H1 (cell line): ENCODE data around the gene SRGAP3. TPM values are rescaled to one million over a fixed set of nuclear protein-coding genes. Genes with fewer than 3 reads are reported as not detected.

ENCODE experiments used
- CTCF ChIA-PET: fragments of 300-600 bp; sonication (Branson Sonifier 250); formaldehyde crosslinking; loops from one replicate; lab custom pipeline; 2021; ENCODE audit not compliant: partially characterized antibody; lab: Charles Lee
- POLR2A ChIA-PET: fragments of 300-600 bp; sonication (Branson Sonifier 250); formaldehyde crosslinking; loops from one replicate; lab custom pipeline; 2021; ENCODE audit warnings: inconsistent platforms; ENCODE audit not compliant: partially characterized antibody; lab: Charles Lee
- DNase-seq, 2 experiments: peaks; one replicate each; pipeline versions ENCODE4 v3.0.0 to v3.0.0-alpha.2; 2010 to 2022; ENCODE audit warnings: low spot score in 2 of 2, low read depth in 1 of 2, mixed read lengths in 1 of 2
- FAIRE-seq: peaks from 2 replicates; lab custom pipeline; 2011; peaks lifted over from hg19 to GRCh38; lab: Jason Lieb, UNC
- H2AFZ ChIP-seq: 2 replicates; pipeline ENCODE4 v1.8.1; 2012; ENCODE audit warnings: low read length, inconsistent platforms
- H2AK5ac ChIP-seq: 2 replicates; pipeline ENCODE4 v1.6.1; 2013; ENCODE audit warnings: low read depth, low read length
- H2BK120ac ChIP-seq: replicated peaks from 2 replicates; pipeline ENCODE3; 2013; ENCODE audit warnings: low read depth, low read length, inconsistent platforms
- H2BK12ac ChIP-seq: 2 replicates; pipeline ENCODE4 v1.6.1; 2013; ENCODE audit warnings: low read depth, low read length
- H2BK15ac ChIP-seq: 2 replicates; pipeline ENCODE4 v1.6.1; 2013; ENCODE audit warnings: low read length
- H2BK20ac ChIP-seq: 2 replicates; pipeline ENCODE4 v1.6.1; 2013; ENCODE audit warnings: low read length
- H2BK5ac ChIP-seq: 2 replicates; pipeline ENCODE4 v1.6.1; 2013; ENCODE audit warnings: low read depth, low read length
- H3K14ac ChIP-seq: 2 replicates; pipeline ENCODE4 v1.6.1; 2013; ENCODE audit warnings: inconsistent platforms; ENCODE audit not compliant: insufficient read length
- H3K18ac ChIP-seq: 2 replicates; pipeline ENCODE4 v1.6.1; 2013; ENCODE audit warnings: low read length; ENCODE audit errors: extremely low read depth
- H3K23ac ChIP-seq: 2 replicates; pipeline ENCODE4 v1.6.1; 2013; ENCODE audit warnings: inconsistent platforms; ENCODE audit not compliant: insufficient read length
- H3K23me2 ChIP-seq: 2 replicates; pipeline ENCODE4 v1.6.1; 2013; ENCODE audit warnings: low read depth, low read length
- H3K27ac ChIP-seq: 2 replicates; pipeline ENCODE4 v1.6.1; 2011; ENCODE audit warnings: low read depth, low read length, inconsistent platforms
- H3K27me3 ChIP-seq, 4 experiments: replicated peaks in 1 of 4; 1 replicate in 1 of 4; 2 replicates in 3 of 4; pipeline versions ENCODE4 v1.6.1 to v1.8.1; 2011 to 2013; ENCODE audit warnings: low read length in 3 of 4, mild to moderate bottlenecking in 3 of 4, inconsistent platforms in 2 of 4, mixed read lengths in 2 of 4, moderate library complexity in 1 of 4; ENCODE audit not compliant: control insufficient read depth in 3 of 4, insufficient read depth in 3 of 4; ENCODE audit errors: extremely low read depth in 1 of 4
- H3K36me3 ChIP-seq, 4 experiments: 2 replicates each; pipeline versions ENCODE4 v1.6.1 to v1.8.1; 2011 to 2013; ENCODE audit warnings: mild to moderate bottlenecking in 4 of 4, low read length in 3 of 4, moderate library complexity in 2 of 4, control low read depth in 1 of 4, inconsistent platforms in 1 of 4; ENCODE audit not compliant: insufficient read depth in 4 of 4, control insufficient read depth in 2 of 4
- H3K4ac ChIP-seq: replicated peaks from 2 replicates; pipeline ENCODE3; 2013; ENCODE audit warnings: low read length, low read depth, mixed read lengths, inconsistent platforms; ENCODE audit not compliant: insufficient read length
- H3K4me1 ChIP-seq, 4 experiments: replicated peaks in 1 of 4; 1 replicate in 1 of 4; 2 replicates in 3 of 4; pipeline versions ENCODE4 v1.6.1 to v1.8.1; 2011 to 2013; ENCODE audit warnings: low read length in 3 of 4, inconsistent platforms in 2 of 4, mixed read lengths in 1 of 4; ENCODE audit not compliant: insufficient read depth in 4 of 4, control insufficient read depth in 3 of 4
- H3K4me2 ChIP-seq, 2 experiments: 2 replicates each; pipeline versions ENCODE4 v1.6.1 to v1.8.1; 2011 to 2013; ENCODE audit warnings: low read depth in 2 of 2, low read length in 2 of 2, control low read depth in 1 of 2, inconsistent platforms in 1 of 2, mild to moderate bottlenecking in 1 of 2; ENCODE audit not compliant: insufficient read depth in 1 of 2
- H3K4me3 ChIP-seq, 4 experiments: fragments of 200-600, 300-600 bp in 1 of 4; sonication (generic), shearing (Covaris generic), sonication (Bioruptor Twin) in 1 of 4; 2 replicates each; pipeline versions ENCODE4 v1.5.1 to v1.8.1; 2011 to 2016; ENCODE audit warnings: low read length in 4 of 4, low read depth in 3 of 4, control low read depth in 2 of 4, inconsistent platforms in 2 of 4, mild to moderate bottlenecking in 2 of 4, mixed read lengths in 1 of 4, moderate library complexity in 1 of 4; ENCODE audit not compliant: insufficient read depth in 2 of 4; ENCODE audit errors: extremely low read depth in 1 of 4
- H3K56ac ChIP-seq: replicated peaks from 2 replicates; pipeline ENCODE3; 2013; ENCODE audit warnings: low read depth, mild to moderate bottlenecking, mixed read lengths, low read length, inconsistent platforms; ENCODE audit not compliant: insufficient read length
- H3K79me1 ChIP-seq: 2 replicates; pipeline ENCODE4 v1.6.1; 2013; ENCODE audit warnings: low read depth, low read length, control low read depth
- H3K79me2 ChIP-seq, 2 experiments: 2 replicates each; pipeline versions ENCODE4 v1.6.1 to v1.8.1; 2012 to 2013; ENCODE audit warnings: low read length in 2 of 2, mild to moderate bottlenecking in 2 of 2, inconsistent platforms in 1 of 2; ENCODE audit not compliant: insufficient read depth in 2 of 2, control insufficient read depth in 1 of 2
- H3K9ac ChIP-seq, 4 experiments: replicated peaks in 1 of 4; 1 replicate in 1 of 4; 2 replicates in 3 of 4; pipeline versions ENCODE4 v1.6.1 to v1.8.1; 2011 to 2013; ENCODE audit warnings: low read depth in 3 of 4, low read length in 3 of 4, control low read depth in 2 of 4, mild to moderate bottlenecking in 2 of 4, moderate library complexity in 2 of 4, inconsistent platforms in 1 of 4; ENCODE audit errors: extremely low read depth in 1 of 4
- H3K9me3 ChIP-seq, 2 experiments: 2 replicates each; pipeline versions ENCODE4 v1.6.1 to v1.8.1; 2012 to 2013; ENCODE audit warnings: mild to moderate bottlenecking in 2 of 2, moderate library complexity in 2 of 2, control low read depth in 1 of 2, inconsistent platforms in 1 of 2, low read depth in 1 of 2, low read length in 1 of 2, mixed read lengths in 1 of 2; ENCODE audit not compliant: insufficient read depth in 2 of 2
- H4K20me1 ChIP-seq, 2 experiments: replicated peaks in 1 of 2; 2 replicates each; pipeline versions ENCODE3 to v1.8.1; 2011 to 2013; ENCODE audit warnings: inconsistent platforms in 2 of 2, low read length in 2 of 2, mild to moderate bottlenecking in 1 of 2; ENCODE audit not compliant: insufficient read depth in 2 of 2, control insufficient read depth in 1 of 2
- H4K5ac ChIP-seq: 2 replicates; pipeline ENCODE4 v1.6.1; 2013; ENCODE audit warnings: low read length, low read depth, mixed read lengths, inconsistent platforms; ENCODE audit not compliant: insufficient read length
- H4K8ac ChIP-seq: 2 replicates; pipeline ENCODE4 v1.8.0; 2013; ENCODE audit warnings: mild to moderate bottlenecking, moderate library complexity, low read length, inconsistent platforms; ENCODE audit not compliant: insufficient read depth; ENCODE audit errors: extremely low read depth
- H4K91ac ChIP-seq: replicated peaks from 2 replicates; pipeline ENCODE3; 2013; ENCODE audit warnings: low read length, mixed read lengths, inconsistent platforms; ENCODE audit not compliant: insufficient read length
- BACH1 ChIP-seq: IDR thresholded peaks from 2 replicates; pipeline ENCODE4 v1.6.1; 2012; ENCODE audit warnings: low read length, improper control_type of control experiment
- NANOG ChIP-seq: IDR thresholded peaks from 2 replicates; pipeline ENCODE4 v1.6.1; 2011; ENCODE audit warnings: low read length, low read depth, mild to moderate bottlenecking, inconsistent platforms; ENCODE audit not compliant: insufficient read depth, poor library complexity, severe bottlenecking
- RBBP5 ChIP-seq: IDR thresholded peaks from 2 replicates; pipeline ENCODE4 v1.7.1; 2012; ENCODE audit warnings: low read depth, mild to moderate bottlenecking, inconsistent platforms, low read length, moderate library complexity, borderline replicate concordance
- SP1 ChIP-seq: IDR thresholded peaks from 2 replicates; pipeline ENCODE4 v1.6.1; 2011; ENCODE audit warnings: low read depth, low read length
- WGBS, 2 experiments: shearing (Covaris generic) in 1 of 2; methylation state at CpG; one replicate each; pipeline versions ENCODE4 v1.1.6 to v1.1.7; 2013 to 2015; ENCODE audit warnings: low lambda C conversion rate in 2 of 2, mixed read lengths in 2 of 2, inconsistent platforms in 1 of 2, low coverage in 1 of 2, missing lambda C conversion rate in 1 of 2; ENCODE audit not compliant: insufficient replicate concordance in 2 of 2, insufficient coverage in 1 of 2, insufficient read length in 1 of 2; ENCODE audit errors: extremely low coverage in 1 of 2, missing lambda C conversion rate in 1 of 2; 5-methylcytosine and 5-hydroxymethylcytosine counted together
- polyA plus RNA-seq, 7 experiments: library from polyadenylated mRNA; depleted of rRNA in 3 of 7; stranded (reverse) in 5 of 7; unstranded in 2 of 7; fragments of >200 nt in 5 of 7; fragments of 200-250 nt in 2 of 7; gene quantifications; 1 replicate in 5 of 7; 2 replicates in 1 of 7; 4 replicates in 1 of 7; pipeline versions ENCODE4 v1.2.1 to v1.2.3, GENCODE V29; 2011 to 2013; ENCODE audit warnings: missing spikeins in 2 of 7, mixed read lengths in 2 of 7
- total RNA-seq: library from RNA; stranded (reverse); fragmentation: NEBNext Ultra II Directional; extraction: Animal tissue kit (Norgen Biotek cat#: 25700); gene quantifications from 2 replicates; pipeline ENCODE4 v1.2.1, GENCODE V29; 2021

SRGAP3 gene
- total and polyA plus RNA-seq, 2 of the 8 experiments (the other 6 are each of a cell fraction or from before 2014, with no cell fraction given) = 5.8 to 11.4 TPM

DNA sequence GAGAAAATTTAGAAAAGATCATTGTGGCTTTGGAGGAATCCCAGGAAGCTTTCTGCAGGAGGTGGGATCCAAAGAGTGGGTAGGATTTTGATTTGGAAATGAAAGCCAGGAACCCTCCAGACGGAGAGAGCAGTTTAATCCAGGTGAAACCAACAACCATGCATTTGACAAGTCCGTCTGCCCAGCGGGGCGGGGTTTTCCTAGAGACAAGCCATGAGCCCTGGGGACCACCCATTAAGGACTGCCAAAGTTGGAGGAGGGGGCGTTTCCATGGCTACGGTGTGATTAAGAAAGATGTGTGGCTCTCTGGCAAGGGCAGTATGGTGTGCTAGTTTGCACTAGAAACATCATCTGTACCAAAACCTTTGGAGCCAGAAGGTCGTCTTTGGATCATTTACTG lies 53.4 kb downstream of the SRGAP3 start:
- no peak overlapping the region for H2BK120ac ChIP-seq
- H3K18ac ChIP-seq = no peak overlapping the region
- no peak overlapping the region for H4K8ac ChIP-seq
- no peak overlapping the region for H2BK12ac ChIP-seq
- no peak overlapping the region for H2BK20ac ChIP-seq
- DNase-seq = peak; percentile 23 to 76
- no peak overlapping the region for H3K14ac ChIP-seq
- no peaks in the 10 kb centered on the region for H3K79me1 ChIP-seq
- H3K56ac ChIP-seq = no peak overlapping the region
- H3K4me1 ChIP-seq = peaks cover 3 to 11% (median 5%) of the 10 kb centered on the region in 4 experiments; a peak in 4 of 7 replicates
- H2BK15ac ChIP-seq = no peak overlapping the region
- H3K4me2 ChIP-seq = no peak overlapping the region
- TF ChIP-seq NANOG (no peak), BACH1 (no peak), SP1 (peak; percentile 39; the same call in 1 of the 2 replicates), RBBP5 (no peak)
- no peak overlapping the region for H3K4ac ChIP-seq
- H3K23me2 ChIP-seq = no peaks in the 10 kb centered on the region
- FAIRE-seq = peak; percentile 74
- ChIA-PET CTCF (no interaction called here), POLR2A (no interaction called here)
- no peaks in the 10 kb centered on the region for H4K20me1 ChIP-seq
- WGBS, 2 experiments = 45% methylated on average over 7 of the region's 7 CpGs; no CpG with 5 or more reads in 1 of the 2 experiments
- no peak overlapping the region for H4K5ac ChIP-seq
- H3K9ac ChIP-seq = no peak overlapping the region
- H3K4me3 ChIP-seq = no peak overlapping the region
- no peak overlapping the region for H2AK5ac ChIP-seq
- H3K36me3 ChIP-seq = no peaks in the 10 kb centered on the region
- no peak overlapping the region for H2BK5ac ChIP-seq
- no peaks in the 10 kb centered on the region for H3K27me3 ChIP-seq
- no peaks in the 10 kb centered on the region for H3K79me2 ChIP-seq
- no peak overlapping the region for H2AFZ ChIP-seq
- no peak overlapping the region for H3K27ac ChIP-seq
- no peak overlapping the region for H4K91ac ChIP-seq
- no peaks in the 10 kb centered on the region for H3K9me3 ChIP-seq
- H3K23ac ChIP-seq = no peak overlapping the region
